Measurements from ENCODE around the gene RINL.
"Not testable (repeated sequence)": the region's sequence is repeated elsewhere in the genome, so short reads cannot be mapped to it uniquely, and the experiment has no call there.

Gene RINL

DNA sequence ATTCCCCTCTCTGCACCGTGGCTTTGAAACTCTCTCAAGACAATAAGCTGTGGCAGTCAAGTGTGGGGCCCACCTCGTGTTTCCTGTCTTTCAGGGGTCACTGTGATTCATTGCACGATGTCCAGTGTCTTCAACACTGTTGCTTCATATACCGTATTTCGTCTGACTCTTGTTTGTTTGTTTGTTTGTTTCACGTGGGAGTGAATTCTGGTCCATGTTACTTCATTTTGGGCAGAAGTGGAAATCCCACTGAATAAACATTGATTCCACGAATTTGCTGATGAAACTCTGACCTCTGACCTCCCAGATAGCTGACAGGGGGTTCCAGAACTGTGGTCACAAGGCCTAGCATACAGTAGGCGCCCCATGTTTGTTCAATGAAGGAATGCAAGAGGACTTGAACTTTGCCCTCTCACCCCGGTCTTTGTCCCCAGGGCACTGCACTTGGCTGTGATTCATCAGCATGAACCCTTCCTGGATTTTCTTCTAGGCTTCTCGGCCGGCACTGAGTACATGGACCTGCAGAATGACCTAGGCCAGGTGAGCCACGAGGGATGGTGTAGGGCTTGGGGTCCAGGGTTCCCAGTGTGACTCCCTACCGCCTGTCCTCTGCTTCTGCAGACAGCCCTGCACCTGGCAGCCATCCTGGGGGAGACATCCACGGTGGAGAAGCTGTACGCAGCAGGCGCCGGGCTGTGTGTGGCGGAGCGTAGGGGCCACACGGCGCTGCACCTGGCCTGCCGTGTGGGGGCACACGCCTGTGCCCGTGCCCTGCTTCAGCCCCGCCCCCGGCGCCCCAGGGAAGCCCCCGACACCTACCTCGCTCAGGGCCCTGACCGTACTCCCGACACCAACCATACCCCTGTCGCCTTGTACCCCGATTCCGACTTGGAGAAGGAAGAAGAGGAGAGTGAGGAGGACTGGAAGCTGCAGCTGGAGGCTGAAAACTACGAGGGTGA is 26.8 kb upstream of the RINL start:
- DNase-seq (ENCODE audit: low read depth) = no peak

DNA sequence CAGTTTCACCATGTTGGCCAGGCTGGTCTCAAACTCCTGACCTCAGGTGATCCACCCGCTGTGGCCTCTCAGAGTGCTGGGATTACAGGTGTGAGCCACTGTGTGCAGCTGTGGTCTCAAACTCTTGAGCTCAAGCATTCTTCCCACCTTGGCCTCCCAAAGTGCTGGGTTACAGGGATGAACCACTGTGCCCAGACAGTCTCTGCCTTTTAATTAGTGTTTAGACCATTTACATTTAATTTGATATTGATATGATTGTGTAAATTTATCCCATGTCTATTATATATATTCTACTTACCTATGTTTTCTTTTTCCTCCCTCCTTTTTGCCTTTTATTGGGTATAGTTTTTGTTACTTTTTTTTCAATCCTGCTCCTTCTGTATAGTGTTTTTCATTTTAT is 23.6 kb upstream of the RINL start:
- no peak for DNase-seq (ENCODE audit: low read depth)

DNA sequence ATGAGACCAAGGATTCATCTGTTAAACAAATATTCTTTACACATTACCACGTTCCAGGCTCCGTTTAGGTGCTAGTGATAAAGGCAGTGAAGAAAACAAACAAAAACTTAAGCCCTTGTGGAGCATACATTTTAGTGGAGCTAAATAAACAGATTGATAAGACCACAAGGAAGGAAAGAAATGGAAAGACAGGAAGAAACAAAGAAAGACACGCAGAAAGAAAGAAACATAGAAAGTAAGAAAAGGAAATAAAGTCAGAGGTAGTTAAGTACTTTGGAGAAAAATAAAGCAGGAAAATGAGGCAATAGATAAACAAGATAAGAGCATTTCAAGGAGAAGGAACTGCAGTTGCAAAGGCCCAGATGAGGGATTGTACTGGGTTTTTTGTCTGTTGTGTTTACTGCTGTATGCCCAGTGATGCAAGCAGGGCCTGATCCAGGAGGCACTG is 22.7 kb upstream of the RINL start:
- DNase-seq (ENCODE audit: low read depth) = no peak

DNA sequence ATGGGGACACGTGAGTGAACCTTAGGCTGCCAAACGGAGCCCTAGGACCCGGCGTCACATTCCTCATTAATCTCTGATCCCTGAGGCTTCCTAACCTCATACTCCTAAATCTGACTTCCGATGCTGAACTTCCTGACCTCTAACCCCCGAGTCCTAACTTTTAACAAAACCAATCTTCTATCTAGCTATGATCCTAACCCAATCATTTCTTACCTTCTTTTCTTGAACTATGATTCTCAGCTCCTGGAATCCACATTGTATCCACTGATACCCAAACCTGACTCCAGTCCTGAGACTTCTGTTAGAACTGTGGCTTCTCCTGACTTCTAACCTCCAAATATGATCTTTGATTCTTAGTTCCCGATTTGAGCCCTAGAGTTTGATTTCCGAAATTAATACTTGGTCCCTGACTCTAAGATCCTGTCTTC is 22.1 kb upstream of the RINL start:
- no peak for DNase-seq (ENCODE audit: low read depth)

DNA sequence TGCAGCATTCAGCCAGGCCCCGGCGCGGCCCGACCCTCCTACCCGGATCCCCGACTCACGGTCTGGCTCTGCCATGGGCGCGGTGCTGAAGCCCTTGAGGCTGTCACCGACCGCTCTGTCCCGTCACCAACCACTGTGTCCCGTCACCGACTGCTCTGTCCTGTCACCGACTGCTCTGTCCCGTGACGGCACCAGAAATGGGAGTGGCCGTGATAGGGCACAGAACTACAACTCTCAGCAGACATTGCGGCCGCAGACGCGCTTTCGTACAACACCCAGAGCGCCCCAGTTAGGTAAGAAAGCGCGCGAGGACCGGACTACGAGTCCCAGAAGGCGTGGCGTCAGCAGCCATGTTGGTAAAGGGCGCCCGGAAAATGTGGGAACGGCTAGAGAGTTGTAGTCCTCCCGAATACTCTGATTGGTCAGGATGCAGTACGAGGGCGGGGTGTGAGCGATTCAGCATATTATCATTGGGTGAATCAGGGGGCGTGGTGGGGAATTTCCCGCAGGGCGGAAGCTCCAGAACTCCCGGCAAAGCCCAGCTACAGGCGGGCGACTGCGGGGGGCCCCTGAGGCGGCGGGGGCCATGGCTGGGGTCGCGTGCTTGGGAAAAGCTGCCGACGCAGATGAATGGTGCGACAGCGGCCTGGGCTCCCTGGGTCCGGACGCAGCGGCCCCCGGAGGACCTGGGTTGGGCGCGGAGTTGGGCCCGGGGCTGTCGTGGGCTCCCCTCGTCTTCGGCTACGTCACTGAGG is 21.5 kb upstream of the RINL start, which contains the start of the genes NFKBIB and SIRT2:
NFKBIB (plus strand) TSS at position 523 of the 755 bp plus-strand sequence; CDS start at position 587, 64 bp downstream.
SIRT2 (minus strand) TSS at position 172 of the 755 bp plus-strand sequence; CDS start at position 75, 97 bp downstream.
- peak; percentile 98 for DNase-seq (ENCODE audit: low read depth)

DNA sequence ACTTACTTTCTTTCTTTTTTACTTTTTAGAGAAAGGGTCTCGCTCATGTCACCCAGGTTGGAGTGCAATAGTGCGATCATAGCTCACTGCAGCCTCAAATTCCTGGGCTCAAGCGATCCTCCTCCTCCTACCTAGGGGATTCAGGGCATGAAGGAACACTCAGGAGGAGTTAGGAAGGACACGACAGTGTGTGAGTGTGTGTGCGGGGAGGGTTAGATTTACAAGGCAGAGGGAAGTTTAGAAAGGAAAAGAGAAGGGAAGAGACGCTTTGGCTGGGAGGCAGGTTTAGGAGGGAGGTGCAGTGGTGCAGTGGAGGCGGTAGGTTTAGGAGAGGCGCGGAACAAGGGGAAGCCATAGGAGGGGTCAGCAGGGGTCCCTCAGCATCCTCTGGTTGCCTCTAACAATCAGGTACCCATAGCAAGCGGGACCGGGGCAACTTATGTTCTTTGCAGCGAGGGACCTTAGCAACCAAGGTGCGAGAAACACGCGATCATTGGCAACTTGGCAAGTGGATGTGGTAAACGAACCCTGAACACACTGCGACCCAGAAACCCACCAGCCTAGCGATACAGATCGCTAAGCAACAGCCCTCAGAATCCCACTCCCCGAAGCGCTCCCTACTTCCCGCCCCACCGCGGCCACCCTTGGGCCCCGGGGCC is 20.8 kb upstream of the RINL start:
- DNase-seq (ENCODE audit: low read depth) = no peak

DNA sequence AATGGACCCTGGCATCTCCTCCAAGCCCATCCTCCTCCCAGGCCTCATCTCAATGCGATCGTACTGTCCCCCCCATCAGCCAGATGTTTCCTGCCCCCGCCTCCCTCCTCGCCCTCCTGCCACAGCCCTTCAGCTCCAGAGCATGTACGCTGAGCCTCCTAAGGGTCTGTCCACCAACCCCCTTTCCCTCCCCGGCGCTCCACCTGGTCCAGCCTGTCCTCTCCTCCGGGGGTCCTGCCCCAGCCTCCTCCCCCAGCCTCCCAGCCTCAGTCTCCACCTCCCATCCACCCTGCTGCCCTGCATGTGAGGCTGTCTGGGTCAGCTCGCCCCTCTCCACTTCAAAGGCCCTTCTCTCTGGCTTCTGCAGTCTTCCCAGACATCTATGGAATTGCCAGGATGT is 16.9 kb upstream of the RINL start:
- DNase-seq (ENCODE audit: low read depth) = no peak

DNA sequence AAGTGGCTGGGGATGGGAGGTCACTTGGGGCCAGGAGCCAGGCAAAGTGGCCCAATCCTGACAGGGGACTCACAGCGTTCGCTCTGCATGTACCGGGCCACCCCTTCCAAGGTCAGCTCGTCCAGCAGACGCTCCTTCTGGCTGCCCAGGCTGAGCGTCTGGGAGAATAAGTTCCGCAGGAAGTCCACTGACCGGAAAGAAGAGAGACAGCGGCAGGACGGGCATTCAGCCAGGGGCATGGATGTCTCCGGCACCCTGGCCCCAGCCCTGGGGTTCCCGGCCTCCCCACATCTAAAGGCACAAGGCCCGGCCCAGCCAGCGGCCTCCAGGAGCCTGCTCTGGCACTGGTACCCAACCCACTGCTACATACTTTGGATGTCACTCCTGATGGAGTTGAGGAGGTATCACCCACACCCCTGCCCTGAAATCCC is 15.3 kb upstream of the RINL start:
- DNase-seq (ENCODE audit: low read depth) = no peak

DNA sequence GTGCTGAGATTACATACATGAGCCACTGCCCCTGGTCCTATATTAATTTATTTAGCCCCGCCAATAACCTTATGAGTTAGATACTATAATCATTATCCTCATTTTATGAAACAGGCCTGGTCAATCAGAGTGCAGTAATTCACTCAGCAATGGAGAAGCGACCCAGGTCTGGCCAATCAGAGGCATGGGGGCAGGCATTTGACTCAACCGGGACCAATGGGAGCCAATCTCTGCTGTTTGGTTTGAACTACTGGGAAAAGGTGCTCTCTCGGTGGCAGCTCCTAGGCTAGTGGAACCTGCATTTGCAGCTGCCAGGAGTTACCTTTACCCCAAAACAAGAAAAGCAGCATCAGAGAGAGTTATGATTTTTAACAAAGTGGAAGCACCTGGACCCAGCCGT is 14.8 kb upstream of the RINL start:
- no peak for DNase-seq (ENCODE audit: low read depth)

DNA sequence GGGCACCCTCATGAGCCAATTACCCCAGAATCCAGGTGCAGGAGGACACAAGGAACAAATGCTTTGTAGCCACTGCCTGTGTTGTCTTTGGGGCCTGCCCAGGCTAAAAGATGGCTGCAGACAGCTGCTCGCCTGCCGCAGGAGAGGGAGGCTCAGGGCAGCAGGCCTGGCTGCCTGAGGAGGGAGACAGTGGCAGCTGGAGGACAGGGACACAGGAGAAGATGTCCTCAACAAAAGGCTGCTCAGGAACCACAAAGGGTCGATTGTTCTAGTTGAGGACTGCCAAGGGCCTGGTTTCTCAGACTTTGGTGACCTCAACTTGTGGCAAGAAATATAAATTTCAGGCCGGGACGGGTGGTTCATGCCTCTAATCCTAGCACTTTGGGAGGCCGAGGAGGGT is 13.7 kb upstream of the RINL start:
- no peak for DNase-seq (ENCODE audit: low read depth)

DNA sequence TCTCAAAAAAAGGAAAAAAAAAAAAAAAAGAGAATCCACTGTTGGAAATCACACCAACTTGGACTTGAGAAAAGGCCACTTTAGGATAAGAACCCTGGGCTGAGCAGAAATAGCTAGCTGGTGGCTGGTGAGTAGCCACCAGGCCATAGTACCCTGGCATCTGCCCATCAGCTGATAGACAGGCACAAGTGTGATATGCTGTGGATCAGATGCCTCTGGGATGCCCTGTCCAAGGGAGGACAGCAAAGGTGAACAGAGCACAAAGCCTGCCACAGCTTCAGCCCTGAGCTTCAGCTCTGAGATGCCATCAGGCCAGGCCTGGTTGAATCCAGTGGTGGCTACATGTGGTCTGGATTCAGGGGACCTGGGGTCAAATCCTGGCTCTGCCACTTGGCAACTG is 12.6 kb upstream of the RINL start:
- DNase-seq (ENCODE audit: low read depth) = no peak

DNA sequence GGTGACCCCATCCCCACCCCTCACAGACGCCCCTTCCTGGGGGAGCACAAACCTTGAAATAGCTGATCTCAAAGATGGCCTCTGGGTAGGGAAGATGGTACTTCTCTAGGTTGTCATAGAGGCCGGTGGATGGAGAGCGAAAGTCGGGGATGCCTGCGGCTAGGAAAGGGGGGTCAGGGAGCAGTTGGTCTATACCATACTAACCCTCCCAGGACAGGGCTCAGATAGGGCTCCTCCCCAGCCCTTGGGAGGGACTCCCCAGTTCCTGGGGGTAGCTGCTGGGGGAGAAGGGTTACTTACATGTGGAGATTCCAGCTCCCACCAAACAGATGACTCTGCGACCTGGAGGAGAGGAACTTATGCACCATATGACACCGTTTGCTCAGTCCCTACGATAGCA is 11.7 kb upstream of the RINL start:
- DNase-seq (ENCODE audit: low read depth) = no peak

DNA sequence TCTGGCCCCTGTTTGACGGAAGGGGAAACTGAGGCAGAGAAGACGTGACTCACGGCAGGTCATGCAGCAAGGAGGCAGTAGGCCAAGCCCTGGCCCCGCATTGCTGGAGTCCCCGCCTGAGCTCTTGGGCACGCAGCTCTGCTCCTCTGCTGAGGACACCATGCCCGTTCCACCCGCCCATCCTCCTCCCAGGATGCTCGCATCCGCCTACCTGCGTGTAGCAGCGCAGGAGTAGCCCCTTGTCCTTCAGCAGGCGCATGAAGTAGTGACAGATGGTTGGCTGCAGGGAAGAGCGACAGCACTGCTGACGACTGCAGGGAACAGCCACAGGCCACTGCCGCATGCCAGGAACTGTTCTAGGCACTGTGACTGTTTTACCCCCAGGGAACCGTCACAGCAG is 10.8 kb upstream of the RINL start:
- no peak for DNase-seq (ENCODE audit: low read depth)

DNA sequence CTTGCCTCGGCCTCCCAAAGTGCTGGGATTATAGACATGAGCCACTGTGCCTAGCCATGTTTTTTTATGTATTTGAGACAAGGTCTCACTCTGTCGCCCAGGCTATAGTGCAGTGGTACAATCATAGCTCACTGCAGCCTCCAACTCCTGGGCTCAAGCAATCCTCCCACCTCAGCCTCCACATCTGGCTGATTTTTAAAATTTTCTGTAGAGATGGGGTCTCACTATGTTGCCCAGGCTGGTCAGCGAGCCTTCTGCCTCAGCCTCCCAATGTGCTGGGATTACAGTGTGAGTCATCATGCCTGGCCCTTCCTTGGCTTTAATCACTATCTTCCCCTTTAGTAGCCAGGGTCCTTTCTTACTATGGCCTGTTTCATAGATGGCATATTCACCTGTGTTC is 6.6 kb upstream of the RINL start:
- not testable (repeated sequence) for DNase-seq (ENCODE audit: low read depth)

DNA sequence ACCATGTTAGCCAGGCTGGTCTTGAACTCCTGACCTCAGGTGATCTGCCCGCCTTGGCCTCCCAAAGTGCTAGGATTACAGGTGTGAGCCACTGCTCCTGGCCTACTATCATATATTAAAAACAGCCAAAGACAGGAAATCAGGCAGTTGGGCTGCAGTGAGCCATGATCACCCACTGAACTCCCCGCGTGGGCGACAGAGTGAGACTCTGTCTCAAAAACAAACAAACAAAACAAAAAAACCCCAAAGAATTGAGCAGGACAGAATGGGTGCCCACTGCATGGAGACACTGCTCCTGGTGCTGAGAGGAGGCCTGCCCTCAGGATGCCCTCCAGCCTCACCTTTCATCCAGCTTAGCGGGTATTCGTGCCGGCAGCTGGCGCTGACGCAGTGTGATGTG is 5.2 kb upstream of the RINL start:
- DNase-seq (ENCODE audit: low read depth) = no peak

DNA sequence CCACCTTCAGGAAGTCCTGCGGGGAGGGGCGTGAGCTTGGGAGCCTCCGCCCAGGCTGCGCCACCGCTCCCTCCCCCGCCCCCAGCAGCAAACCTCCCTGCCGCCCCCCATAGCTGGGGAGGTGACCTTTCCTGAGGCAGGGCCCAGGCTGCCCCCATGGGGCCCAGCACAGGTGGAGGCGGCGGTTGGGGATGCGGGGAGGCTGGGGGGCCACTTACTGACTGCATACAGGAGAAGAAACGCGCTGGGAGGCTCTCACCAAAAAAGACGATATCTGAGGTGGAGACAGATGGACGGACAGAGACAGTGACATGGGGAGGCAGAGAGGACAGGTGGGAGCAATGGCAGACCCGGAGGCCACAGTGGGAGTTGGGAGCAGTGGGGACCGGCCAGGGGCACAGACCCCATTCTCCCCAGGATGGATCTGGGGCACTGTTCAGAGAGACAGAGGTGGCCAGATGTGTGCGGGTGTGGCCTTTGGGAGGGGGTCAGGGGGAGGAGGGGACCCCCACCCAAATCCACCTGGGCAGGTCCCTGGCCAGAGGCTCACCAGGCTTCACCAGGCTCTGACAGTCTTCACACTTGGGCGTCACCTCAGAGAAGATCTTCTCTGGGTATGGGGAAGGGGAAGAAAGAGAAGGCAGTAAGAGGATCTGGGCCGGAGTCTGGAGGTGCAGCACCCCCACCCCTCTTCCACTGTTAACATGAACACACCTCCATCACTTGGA is 3.0 kb upstream of the RINL start:
- no peak for DNase-seq (ENCODE audit: low read depth)

DNA sequence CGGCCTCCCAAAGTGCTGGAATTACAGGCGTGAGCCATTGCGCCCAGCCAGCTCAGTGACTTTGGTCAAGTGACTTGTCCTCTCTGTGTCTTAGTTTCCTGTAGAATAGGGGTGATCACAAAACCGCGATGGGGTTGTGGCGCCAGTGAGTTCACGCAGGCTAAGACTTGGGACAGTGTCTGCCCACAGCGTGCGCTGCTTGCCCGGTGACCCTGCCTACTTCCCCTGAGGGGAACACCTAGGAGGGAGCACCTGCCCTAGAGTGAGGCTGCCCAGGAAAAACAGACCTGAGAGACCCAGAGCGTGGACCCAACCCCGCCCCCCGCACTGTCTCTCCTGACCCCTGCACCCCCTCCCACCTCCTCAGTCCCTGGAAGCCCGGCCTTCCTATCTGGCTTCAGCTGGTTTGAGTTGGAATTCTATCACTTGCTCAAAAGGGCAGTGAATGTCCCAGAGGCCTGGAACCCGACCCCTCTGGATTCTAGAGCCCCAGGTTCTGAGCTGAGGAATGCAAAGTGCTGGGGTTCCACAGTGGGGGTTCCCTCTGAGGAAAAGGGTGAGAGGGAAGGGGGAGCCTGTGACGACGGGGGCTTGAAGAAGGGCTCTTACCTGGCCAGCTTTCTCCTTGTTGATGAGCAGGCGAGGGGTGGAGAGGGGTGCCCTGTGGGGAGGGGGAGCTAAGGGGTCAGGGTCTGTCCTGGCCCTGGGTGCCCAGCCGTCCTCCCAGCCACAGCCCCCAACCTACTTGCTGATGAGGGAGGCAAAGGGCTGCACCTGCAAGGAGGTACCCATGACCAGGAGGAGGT is 2.2 kb upstream of the RINL start:
- no peak for DNase-seq (ENCODE audit: low read depth)

DNA sequence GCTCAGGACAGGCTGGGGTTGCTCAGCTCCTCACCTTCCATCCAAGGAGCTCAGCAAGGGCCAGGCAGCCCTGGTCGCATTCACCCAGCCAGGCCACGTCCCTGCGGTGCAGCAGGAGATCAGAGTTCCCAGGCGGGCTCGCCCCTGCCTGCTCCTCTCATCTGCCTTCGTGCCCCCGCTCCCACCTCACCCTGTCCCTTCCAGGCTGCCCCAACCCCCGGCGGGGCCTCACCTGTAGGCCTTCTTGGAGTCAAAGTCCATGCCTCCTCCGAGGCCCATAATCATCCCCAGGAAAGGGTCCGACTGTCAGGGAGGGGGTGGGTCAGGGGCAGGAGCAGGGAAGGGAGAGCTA is 1.3 kb upstream of the RINL start:
- no peak for DNase-seq (ENCODE audit: low read depth)

DNA sequence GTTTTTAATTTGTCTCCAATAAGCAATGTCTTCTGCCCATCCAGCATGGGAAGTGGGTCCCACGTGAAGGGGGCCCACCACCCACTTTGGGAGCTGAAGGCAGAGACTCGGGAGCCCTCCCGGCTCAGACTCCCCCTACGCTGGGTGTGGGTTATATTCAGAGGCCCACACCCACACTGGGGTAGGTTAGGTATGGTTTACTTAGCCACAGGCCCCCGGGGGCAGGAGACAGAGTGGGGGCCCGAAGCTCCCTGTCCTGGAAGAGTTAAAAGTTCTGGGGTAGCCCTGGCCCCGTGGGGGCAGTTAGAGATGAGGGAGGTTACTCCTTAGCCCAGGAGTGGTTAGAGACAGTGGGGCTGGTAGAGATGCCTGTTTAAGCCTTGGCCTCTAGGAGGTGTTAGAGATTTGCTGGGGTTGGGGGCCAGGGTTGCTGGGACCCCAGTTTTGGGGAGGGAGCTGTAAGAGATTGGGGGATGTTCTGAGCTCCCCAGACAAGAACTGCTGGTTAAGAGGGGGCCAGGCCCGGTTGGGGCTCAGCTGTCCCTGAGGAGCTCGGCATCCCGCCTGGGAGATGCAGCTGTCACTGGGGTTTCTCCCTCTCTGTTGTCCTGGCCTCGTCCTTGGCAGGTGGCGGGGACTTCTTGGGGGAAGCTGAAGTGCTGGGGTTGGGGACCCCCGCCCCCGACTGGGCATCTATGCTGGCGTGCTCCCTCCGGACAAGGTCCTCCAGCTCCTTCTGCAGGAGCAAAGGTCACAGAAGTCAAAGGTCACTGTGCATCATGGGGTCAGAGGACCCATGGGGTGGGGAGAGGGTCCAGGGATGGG is 712 bp upstream of the RINL start:
- DNase-seq (ENCODE audit: low read depth) = no peak
